HG02588 (cell line): ENCODE data around the gene RNF7.
"Not testable (repeated sequence)": the region's sequence is repeated elsewhere in the genome, so short reads cannot be mapped to it uniquely, and the experiment has no call there.

Experiments used
- ATAC-seq: cut with Tn5 transposase; IDR thresholded peaks from one replicate; pipeline ENCODE4 v1.9.1; 2021; ENCODE audit warnings: mild to moderate bottlenecking, moderate library complexity; ENCODE audit not compliant: unreplicated experiment

RNF7 gene

GRCh38 chr3:141777957-141778813, 40.1 kb downstream of the RNF7 start:
- no peak for ATAC-seq

- no peak for ATAC-seq
These were observed 41.6 kb downstream of the RNF7 start for GRCh38 chr3:141779667-141780066.

GRCh38 chr3:141782386-141782932, 44.4 kb downstream of the RNF7 start:
- ATAC-seq, result no peak

GRCh38 chr3:141783632-141784031, 45.5 kb downstream of the RNF7 start:
- ATAC-seq, result no peak

GRCh38 chr3:141784096-141784495, 46.0 kb downstream of the RNF7 start:
- ATAC-seq, result no peak

GRCh38 chr3:141784531-141784930, 46.4 kb downstream of the RNF7 start:
- no peak for ATAC-seq

- ATAC-seq, result no peak
These were observed 50.1 kb downstream of the RNF7 start for GRCh38 chr3:141788149-141788548.

GRCh38 chr3:141788750-141789149, 50.7 kb downstream of the RNF7 start:
- not testable (repeated sequence) for ATAC-seq

GRCh38 chr3:141789281-141789680, 51.2 kb downstream of the RNF7 start:
- no peak for ATAC-seq

GRCh38 chr3:141790171-141790570, 52.1 kb downstream of the RNF7 start:
- no peak for ATAC-seq

GRCh38 chr3:141792495-141792894, 54.4 kb downstream of the RNF7 start:
- ATAC-seq, result no peak

- ATAC-seq, result no peak
These were observed 55.6 kb downstream of the RNF7 start for GRCh38 chr3:141793476-141794260.

- ATAC-seq, result no peak
These were observed 57.2 kb downstream of the RNF7 start for GRCh38 chr3:141795276-141795675.

GRCh38 chr3:141795741-141796080, 57.6 kb downstream of the RNF7 start:
- no peak for ATAC-seq

- peak; percentile 98 for ATAC-seq
These were observed 58.2 kb downstream of the RNF7 start for GRCh38 chr3:141796081-141796888.
